Mesothelial cell of epicardium (in vitro differentiated cells): ENCODE data around the gene LIME1. TPM values are rescaled to one million over a fixed set of nuclear protein-coding genes. Genes with fewer than 3 reads are reported as not detected.

ENCODE experiments used
- DNase-seq, 2 experiments: peaks; one replicate each; pipeline ENCODE4 v3.0.0; 2021; ENCODE audit warnings: low spot score in 2 of 2; ENCODE audit not compliant: unreplicated experiment in 2 of 2
- H3K27ac Mint-ChIP-seq: 2 replicates; pipeline ENCODE4 v1.8.0; 2021; ENCODE audit warnings: mixed read lengths
- H3K27me3 Mint-ChIP-seq: 2 replicates; pipeline ENCODE4 v1.8.0; 2021; ENCODE audit warnings: low read depth, mixed read lengths
- H3K36me3 Mint-ChIP-seq: 2 replicates; pipeline ENCODE4 v1.8.0; 2021; ENCODE audit warnings: mixed read lengths
- H3K4me1 Mint-ChIP-seq: 2 replicates; pipeline ENCODE4 v1.8.0; 2021; ENCODE audit warnings: mixed read lengths
- H3K4me3 Mint-ChIP-seq: 2 replicates; pipeline ENCODE4 v1.8.0; 2021; ENCODE audit warnings: mild to moderate bottlenecking, moderate library complexity, mixed read lengths
- H3K9me3 Mint-ChIP-seq: 2 replicates; pipeline ENCODE4 v1.8.0; 2021; ENCODE audit warnings: mixed read lengths
- total RNA-seq: library from RNA; stranded (reverse); gene quantifications from 3 replicates; pipeline ENCODE4 v1.2.1, GENCODE V29; 2021
- TF ChIP-seq, protein P1 (sequence below): fragments of 200-600 bp; sonication (generic); IDR thresholded peaks from one replicate; pipeline ENCODE4 v1.5.0; 2021; ENCODE audit warnings: antibody characterized with exemption; ENCODE audit not compliant: unreplicated experiment

Gene LIME1
- total RNA-seq, 1 donor from 2014 or later = 18.4 TPM

DNA sequence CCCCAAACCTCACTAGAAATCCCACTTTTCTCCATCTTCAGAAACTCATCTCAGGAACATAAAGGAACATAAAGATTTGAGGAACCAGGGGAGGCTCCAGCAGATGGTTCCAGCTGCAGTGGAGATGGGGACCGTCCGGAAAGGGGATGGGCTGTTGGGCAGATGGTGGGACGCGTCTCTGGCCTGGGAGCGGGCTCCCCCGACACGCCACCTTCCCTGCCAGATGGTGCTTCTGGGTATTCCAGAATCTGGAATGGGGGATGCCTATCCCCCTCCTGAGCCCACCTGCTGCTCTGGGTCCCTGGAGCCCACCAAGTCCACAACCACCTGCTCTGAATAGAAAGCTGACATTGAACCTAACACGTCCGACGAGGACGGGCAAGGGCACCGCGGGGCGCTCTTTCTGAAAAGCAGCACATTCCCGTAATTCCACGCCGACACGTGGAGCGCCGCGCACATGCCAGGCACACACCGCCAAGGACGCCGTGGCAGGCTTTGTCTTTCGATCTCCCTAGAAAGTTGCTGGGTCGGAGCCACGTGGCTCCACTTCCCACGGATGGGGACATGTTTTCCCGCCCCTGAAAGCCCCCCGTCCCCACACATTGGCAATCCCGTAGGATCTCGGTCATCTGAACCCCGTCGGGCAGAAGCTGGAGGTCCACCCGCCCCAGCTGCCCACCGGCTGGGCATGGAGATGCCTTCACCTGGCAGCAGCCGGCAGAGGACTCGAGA is 30.4 kb downstream of the LIME1 start:
- no peak for DNase-seq
- Mint-ChIP-seq H3K27me3 (no peaks in the 10 kb centered on the region), H3K4me3 (no peak overlapping the region), H3K4me1 (no peaks in the 10 kb centered on the region), H3K36me3 (peaks cover 2% of the 10 kb centered on the region), H3K27ac (no peak overlapping the region), H3K9me3 (no peaks in the 10 kb centered on the region)
- TF ChIP-seq, protein P1, sequence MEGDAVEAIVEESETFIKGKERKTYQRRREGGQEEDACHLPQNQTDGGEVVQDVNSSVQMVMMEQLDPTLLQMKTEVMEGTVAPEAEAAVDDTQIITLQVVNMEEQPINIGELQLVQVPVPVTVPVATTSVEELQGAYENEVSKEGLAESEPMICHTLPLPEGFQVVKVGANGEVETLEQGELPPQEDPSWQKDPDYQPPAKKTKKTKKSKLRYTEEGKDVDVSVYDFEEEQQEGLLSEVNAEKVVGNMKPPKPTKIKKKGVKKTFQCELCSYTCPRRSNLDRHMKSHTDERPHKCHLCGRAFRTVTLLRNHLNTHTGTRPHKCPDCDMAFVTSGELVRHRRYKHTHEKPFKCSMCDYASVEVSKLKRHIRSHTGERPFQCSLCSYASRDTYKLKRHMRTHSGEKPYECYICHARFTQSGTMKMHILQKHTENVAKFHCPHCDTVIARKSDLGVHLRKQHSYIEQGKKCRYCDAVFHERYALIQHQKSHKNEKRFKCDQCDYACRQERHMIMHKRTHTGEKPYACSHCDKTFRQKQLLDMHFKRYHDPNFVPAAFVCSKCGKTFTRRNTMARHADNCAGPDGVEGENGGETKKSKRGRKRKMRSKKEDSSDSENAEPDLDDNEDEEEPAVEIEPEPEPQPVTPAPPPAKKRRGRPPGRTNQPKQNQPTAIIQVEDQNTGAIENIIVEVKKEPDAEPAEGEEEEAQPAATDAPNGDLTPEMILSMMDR = no peak

DNA sequence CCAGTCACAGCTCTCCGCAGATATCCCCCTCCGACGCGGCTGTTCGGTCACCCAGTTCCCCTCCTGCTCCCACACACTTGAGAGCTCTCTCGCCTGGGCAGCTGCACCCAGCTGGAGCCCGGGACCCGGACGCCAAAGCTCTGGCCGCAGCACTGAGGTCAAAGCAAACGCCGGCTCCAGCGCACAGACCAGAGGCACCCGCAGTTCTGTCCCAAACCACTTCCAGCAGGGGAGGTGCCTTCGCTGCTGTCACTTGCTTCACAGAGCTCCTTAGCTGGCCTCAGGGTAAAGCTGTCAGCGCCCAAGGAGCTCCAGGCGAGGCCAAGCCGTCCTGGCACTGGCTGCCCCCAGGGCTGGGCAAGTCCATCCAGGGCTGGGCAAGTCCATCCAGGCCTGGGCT is 31.0 kb downstream of the LIME1 start:
- Mint-ChIP-seq H3K36me3 (peaks cover 2% of the 10 kb centered on the region), H3K4me3 (no peak overlapping the region), H3K27ac (no peak overlapping the region), H3K9me3 (no peaks in the 10 kb centered on the region), H3K4me1 (no peaks in the 10 kb centered on the region), H3K27me3 (no peaks in the 10 kb centered on the region)
- no peak for DNase-seq
- TF ChIP-seq, protein P1 = no peak

DNA sequence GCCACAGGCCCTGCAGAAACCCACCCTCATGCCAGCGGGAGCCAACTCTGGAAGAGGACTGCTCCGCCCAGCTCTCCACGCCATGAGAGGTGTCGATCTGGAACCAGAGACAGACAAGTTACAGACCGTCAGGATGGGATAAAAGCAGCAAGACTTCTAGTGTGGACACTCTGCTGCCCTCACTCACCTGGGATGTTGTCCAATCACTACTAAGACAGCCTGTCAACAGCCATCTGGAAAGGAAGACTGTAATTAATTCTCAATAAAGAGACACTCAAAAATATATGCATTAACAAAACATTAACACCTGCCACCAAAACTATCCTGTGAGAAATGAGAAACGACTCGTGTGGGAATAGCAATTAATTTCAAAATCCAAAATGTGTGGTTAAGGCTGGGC is 31.4 kb downstream of the LIME1 start:
- DNase-seq = no peak
- TF ChIP-seq, protein P1 = no peak
- Mint-ChIP-seq H3K4me3 (no peak overlapping the region), H3K27me3 (no peaks in the 10 kb centered on the region), H3K9me3 (no peaks in the 10 kb centered on the region), H3K27ac (no peak overlapping the region), H3K4me1 (no peaks in the 10 kb centered on the region), H3K36me3 (peaks cover 2% of the 10 kb centered on the region)

GRCh38 chr20:63768591-63769515 is 32.4 kb downstream of the LIME1 start:
- Mint-ChIP-seq H3K4me3 (no peak overlapping the region), H3K36me3 (peaks cover 2% of the 10 kb centered on the region), H3K27me3 (no peaks in the 10 kb centered on the region), H3K9me3 (no peaks in the 10 kb centered on the region), H3K4me1 (no peaks in the 10 kb centered on the region), H3K27ac (no peak overlapping the region)
- DNase-seq = no peak
- TF ChIP-seq, protein P1 = no peak

GRCh38 chr20:63769891-63770474 is 33.5 kb downstream of the LIME1 start:
- Mint-ChIP-seq H3K27ac (no peak overlapping the region), H3K36me3 (peaks cover 2% of the 10 kb centered on the region)
- TF ChIP-seq, protein P1 = no peak

More at GRCh38 chr20:63769891-63770474, 33.5 kb downstream of the LIME1 start:
- Mint-ChIP-seq H3K27me3 (no peaks in the 10 kb centered on the region), H3K4me1 (peaks cover 4% of the 10 kb centered on the region), H3K4me3 (no peak overlapping the region), H3K9me3 (no peaks in the 10 kb centered on the region)
- no peak for DNase-seq
